H1 (cell line): Measurements from ENCODE around the gene COIL. TPM values are rescaled to one million over a fixed set of nuclear protein-coding genes. Genes with fewer than 3 reads are reported as not detected.

Experiments
- CTCF ChIA-PET: fragments of 300-600 bp; sonication (Branson Sonifier 250); formaldehyde crosslinking; loops from one replicate; lab custom pipeline; 2021; ENCODE audit not compliant: partially characterized antibody; lab: Charles Lee
- POLR2A ChIA-PET: fragments of 300-600 bp; sonication (Branson Sonifier 250); formaldehyde crosslinking; loops from one replicate; lab custom pipeline; 2021; ENCODE audit warnings: inconsistent platforms; ENCODE audit not compliant: partially characterized antibody; lab: Charles Lee
- DNase-seq, 2 experiments: peaks; one replicate each; pipeline versions ENCODE4 v3.0.0 to v3.0.0-alpha.2; 2010 to 2022; ENCODE audit warnings: low spot score in 2 of 2, low read depth in 1 of 2, mixed read lengths in 1 of 2
- FAIRE-seq: peaks from 2 replicates; lab custom pipeline; 2011; peaks lifted over from hg19 to GRCh38; lab: Jason Lieb, UNC
- H2AFZ ChIP-seq: 2 replicates; pipeline ENCODE4 v1.8.1; 2012; ENCODE audit warnings: low read length, inconsistent platforms
- H2AK5ac ChIP-seq: 2 replicates; pipeline ENCODE4 v1.6.1; 2013; ENCODE audit warnings: low read depth, low read length
- H2BK120ac ChIP-seq: replicated peaks from 2 replicates; pipeline ENCODE3; 2013; ENCODE audit warnings: low read depth, low read length, inconsistent platforms
- H2BK12ac ChIP-seq: 2 replicates; pipeline ENCODE4 v1.6.1; 2013; ENCODE audit warnings: low read depth, low read length
- H2BK15ac ChIP-seq: 2 replicates; pipeline ENCODE4 v1.6.1; 2013; ENCODE audit warnings: low read length
- H2BK20ac ChIP-seq: 2 replicates; pipeline ENCODE4 v1.6.1; 2013; ENCODE audit warnings: low read length
- H2BK5ac ChIP-seq: 2 replicates; pipeline ENCODE4 v1.6.1; 2013; ENCODE audit warnings: low read depth, low read length
- H3K14ac ChIP-seq: 2 replicates; pipeline ENCODE4 v1.6.1; 2013; ENCODE audit warnings: inconsistent platforms; ENCODE audit not compliant: insufficient read length
- H3K18ac ChIP-seq: 2 replicates; pipeline ENCODE4 v1.6.1; 2013; ENCODE audit warnings: low read length; ENCODE audit errors: extremely low read depth
- H3K23ac ChIP-seq: 2 replicates; pipeline ENCODE4 v1.6.1; 2013; ENCODE audit warnings: inconsistent platforms; ENCODE audit not compliant: insufficient read length
- H3K23me2 ChIP-seq: 2 replicates; pipeline ENCODE4 v1.6.1; 2013; ENCODE audit warnings: low read depth, low read length
- H3K27ac ChIP-seq: 2 replicates; pipeline ENCODE4 v1.6.1; 2011; ENCODE audit warnings: low read depth, low read length, inconsistent platforms
- H3K27me3 ChIP-seq, 4 experiments: replicated peaks in 1 of 4; 1 replicate in 1 of 4; 2 replicates in 3 of 4; pipeline versions ENCODE4 v1.6.1 to v1.8.1; 2011 to 2013; ENCODE audit warnings: low read length in 3 of 4, mild to moderate bottlenecking in 3 of 4, inconsistent platforms in 2 of 4, mixed read lengths in 2 of 4, moderate library complexity in 1 of 4; ENCODE audit not compliant: control insufficient read depth in 3 of 4, insufficient read depth in 3 of 4; ENCODE audit errors: extremely low read depth in 1 of 4
- H3K36me3 ChIP-seq, 4 experiments: 2 replicates each; pipeline versions ENCODE4 v1.6.1 to v1.8.1; 2011 to 2013; ENCODE audit warnings: mild to moderate bottlenecking in 4 of 4, low read length in 3 of 4, moderate library complexity in 2 of 4, control low read depth in 1 of 4, inconsistent platforms in 1 of 4; ENCODE audit not compliant: insufficient read depth in 4 of 4, control insufficient read depth in 2 of 4
- H3K4ac ChIP-seq: replicated peaks from 2 replicates; pipeline ENCODE3; 2013; ENCODE audit warnings: low read length, low read depth, mixed read lengths, inconsistent platforms; ENCODE audit not compliant: insufficient read length
- H3K4me1 ChIP-seq, 4 experiments: replicated peaks in 1 of 4; 1 replicate in 1 of 4; 2 replicates in 3 of 4; pipeline versions ENCODE4 v1.6.1 to v1.8.1; 2011 to 2013; ENCODE audit warnings: low read length in 3 of 4, inconsistent platforms in 2 of 4, mixed read lengths in 1 of 4; ENCODE audit not compliant: insufficient read depth in 4 of 4, control insufficient read depth in 3 of 4
- H3K4me2 ChIP-seq, 2 experiments: 2 replicates each; pipeline versions ENCODE4 v1.6.1 to v1.8.1; 2011 to 2013; ENCODE audit warnings: low read depth in 2 of 2, low read length in 2 of 2, control low read depth in 1 of 2, inconsistent platforms in 1 of 2, mild to moderate bottlenecking in 1 of 2; ENCODE audit not compliant: insufficient read depth in 1 of 2
- H3K4me3 ChIP-seq, 4 experiments: fragments of 200-600, 300-600 bp in 1 of 4; sonication (generic), shearing (Covaris generic), sonication (Bioruptor Twin) in 1 of 4; 2 replicates each; pipeline versions ENCODE4 v1.5.1 to v1.8.1; 2011 to 2016; ENCODE audit warnings: low read length in 4 of 4, low read depth in 3 of 4, control low read depth in 2 of 4, inconsistent platforms in 2 of 4, mild to moderate bottlenecking in 2 of 4, mixed read lengths in 1 of 4, moderate library complexity in 1 of 4; ENCODE audit not compliant: insufficient read depth in 2 of 4; ENCODE audit errors: extremely low read depth in 1 of 4
- H3K56ac ChIP-seq: replicated peaks from 2 replicates; pipeline ENCODE3; 2013; ENCODE audit warnings: low read depth, mild to moderate bottlenecking, mixed read lengths, low read length, inconsistent platforms; ENCODE audit not compliant: insufficient read length
- H3K79me1 ChIP-seq: 2 replicates; pipeline ENCODE4 v1.6.1; 2013; ENCODE audit warnings: low read depth, low read length, control low read depth
- H3K79me2 ChIP-seq, 2 experiments: 2 replicates each; pipeline versions ENCODE4 v1.6.1 to v1.8.1; 2012 to 2013; ENCODE audit warnings: low read length in 2 of 2, mild to moderate bottlenecking in 2 of 2, inconsistent platforms in 1 of 2; ENCODE audit not compliant: insufficient read depth in 2 of 2, control insufficient read depth in 1 of 2
- H3K9ac ChIP-seq, 4 experiments: replicated peaks in 1 of 4; 1 replicate in 1 of 4; 2 replicates in 3 of 4; pipeline versions ENCODE4 v1.6.1 to v1.8.1; 2011 to 2013; ENCODE audit warnings: low read depth in 3 of 4, low read length in 3 of 4, control low read depth in 2 of 4, mild to moderate bottlenecking in 2 of 4, moderate library complexity in 2 of 4, inconsistent platforms in 1 of 4; ENCODE audit errors: extremely low read depth in 1 of 4
- H3K9me3 ChIP-seq, 2 experiments: 2 replicates each; pipeline versions ENCODE4 v1.6.1 to v1.8.1; 2012 to 2013; ENCODE audit warnings: mild to moderate bottlenecking in 2 of 2, moderate library complexity in 2 of 2, control low read depth in 1 of 2, inconsistent platforms in 1 of 2, low read depth in 1 of 2, low read length in 1 of 2, mixed read lengths in 1 of 2; ENCODE audit not compliant: insufficient read depth in 2 of 2
- H4K20me1 ChIP-seq, 2 experiments: replicated peaks in 1 of 2; 2 replicates each; pipeline versions ENCODE3 to v1.8.1; 2011 to 2013; ENCODE audit warnings: inconsistent platforms in 2 of 2, low read length in 2 of 2, mild to moderate bottlenecking in 1 of 2; ENCODE audit not compliant: insufficient read depth in 2 of 2, control insufficient read depth in 1 of 2
- H4K5ac ChIP-seq: 2 replicates; pipeline ENCODE4 v1.6.1; 2013; ENCODE audit warnings: low read length, low read depth, mixed read lengths, inconsistent platforms; ENCODE audit not compliant: insufficient read length
- H4K8ac ChIP-seq: 2 replicates; pipeline ENCODE4 v1.8.0; 2013; ENCODE audit warnings: mild to moderate bottlenecking, moderate library complexity, low read length, inconsistent platforms; ENCODE audit not compliant: insufficient read depth; ENCODE audit errors: extremely low read depth
- H4K91ac ChIP-seq: replicated peaks from 2 replicates; pipeline ENCODE3; 2013; ENCODE audit warnings: low read length, mixed read lengths, inconsistent platforms; ENCODE audit not compliant: insufficient read length
- GTF2F1 ChIP-seq: IDR thresholded peaks from 2 replicates; pipeline ENCODE4 v1.6.1; 2012; ENCODE audit warnings: low read depth, low read length, improper control_type of control experiment, borderline replicate concordance
- SIN3A ChIP-seq, 2 experiments: IDR thresholded peaks in 1 of 2; conservative IDR thresholded peaks in 1 of 2; 2 replicates each; pipeline ENCODE4 v1.6.1; 2011 to 2012; ENCODE audit warnings: low read length in 2 of 2, improper control_type of control experiment in 1 of 2, low read depth in 1 of 2, mild to moderate bottlenecking in 1 of 2
- WGBS, 2 experiments: shearing (Covaris generic) in 1 of 2; methylation state at CpG; one replicate each; pipeline versions ENCODE4 v1.1.6 to v1.1.7; 2013 to 2015; ENCODE audit warnings: low lambda C conversion rate in 2 of 2, mixed read lengths in 2 of 2, inconsistent platforms in 1 of 2, low coverage in 1 of 2, missing lambda C conversion rate in 1 of 2; ENCODE audit not compliant: insufficient replicate concordance in 2 of 2, insufficient coverage in 1 of 2, insufficient read length in 1 of 2; ENCODE audit errors: extremely low coverage in 1 of 2, missing lambda C conversion rate in 1 of 2; 5-methylcytosine and 5-hydroxymethylcytosine counted together
- polyA plus RNA-seq, 7 experiments: library from polyadenylated mRNA; depleted of rRNA in 3 of 7; stranded (reverse) in 5 of 7; unstranded in 2 of 7; fragments of >200 nt in 5 of 7; fragments of 200-250 nt in 2 of 7; gene quantifications; 1 replicate in 5 of 7; 2 replicates in 1 of 7; 4 replicates in 1 of 7; pipeline versions ENCODE4 v1.2.1 to v1.2.3, GENCODE V29; 2011 to 2013; ENCODE audit warnings: missing spikeins in 2 of 7, mixed read lengths in 2 of 7
- total RNA-seq: library from RNA; stranded (reverse); fragmentation: NEBNext Ultra II Directional; extraction: Animal tissue kit (Norgen Biotek cat#: 25700); gene quantifications from 2 replicates; pipeline ENCODE4 v1.2.1, GENCODE V29; 2021

COIL gene
- total and polyA plus RNA-seq, 2 of the 8 experiments (the other 6 are each of a cell fraction or from before 2014, with no cell fraction given): 5.2 to 23.6 TPM

GRCh38 chr17:56978441-56979090 is 17.7 kb upstream of the COIL start:
- Histone ChIP-seq H3K79me1 (peaks cover 3% of the 10 kb centered on the region; the same call in 1 of the 2 replicates), H4K5ac (no peak overlapping the region), H3K18ac (no peak overlapping the region), H3K9me3 (no peaks in the 10 kb centered on the region), H3K27ac (no peak overlapping the region), H3K79me2 (peaks cover 0 to 3% of the 10 kb centered on the region in 2 experiments; a peak in 1 of 4 replicates), H4K8ac (no peak overlapping the region), H2BK120ac (no peak overlapping the region), H3K4ac (no peak overlapping the region), H3K23me2 (peaks cover 2% of the 10 kb centered on the region; the same call in 1 of the 2 replicates), H2BK5ac (no peak overlapping the region), H2AFZ (peak overlapping the region; percentile 48; the same call in 1 of the 2 replicates), H3K36me3 (peaks cover 0 to 2% (median 0%) of the 10 kb centered on the region in 4 experiments; a peak in 4 of 8 replicates), H3K4me3 (peak overlapping the region; percentile 40 to 89 (median 78); a peak in 7 of 8 replicates), H3K14ac (no peak overlapping the region), H3K56ac (no peak overlapping the region), H2BK12ac (no peak overlapping the region), H4K20me1 (no peaks in the 10 kb centered on the region), H3K9ac (peak overlapping the region in 2 of 4 experiments; percentile 6 to 8; a peak in 1 of 7 replicates), H2BK15ac (0 out of 2 replicates have a peak overlapping the region, but pooled peaks have one; percentile 63), H3K4me1 (peaks cover 0 to 12% (median under 1%) of the 10 kb centered on the region in 4 experiments; a peak in 4 of 7 replicates), H3K4me2 (peak overlapping the region; percentile 80 to 91), H2AK5ac (no peak overlapping the region), H2BK20ac (no peak overlapping the region), H4K91ac (no peak overlapping the region), H3K27me3 (no peaks in the 10 kb centered on the region), H3K23ac (no peak overlapping the region)
- 52% methylated on average over 11 of the region's 11 CpGs; no CpG with 5 or more reads in 1 of the 2 experiments for WGBS, 2 experiments
- ChIA-PET CTCF (interaction anchor here (0.6 to 3.6 kb wide), 7 partner anchors 11 to 1634 kb away, joined by 3 to 13 read pairs (median 5); no protein-coding TSS in a partner anchor), POLR2A (interaction anchor here (0.6 to 1.3 kb wide), 7 partner anchors 9 to 131 kb away, joined by 3 to 4 read pairs (median 3); partner anchors contain the start of gene AKAP1)
- FAIRE-seq (no peak), DNase-seq (no peak)
- no peak for TF ChIP-seq GTF2F1
- TF ChIP-seq SIN3A (conservative IDR thresholded peaks at IDR 0.05 in 1 of 2, IDR thresholded peaks at IDR 0.05 in 1 of 2; ENCODE audit: low read depth in 1 of 2, low read length in 2 of 2): 0 out of 4 replicates have a peak, but pooled peaks of 1 of the 2 experiments have one; percentile 3
